AG10803 (cell line): Measurements from ENCODE around the gene CCDC88A.

Experiments used
- DNase-seq: peaks from one replicate; pipeline ENCODE4 v3.0.0; 2010; ENCODE audit warnings: low read depth
- H3K4me3 ChIP-seq: 2 replicates; pipeline ENCODE4 v1.5.1; 2011; ENCODE audit warnings: mild to moderate bottlenecking, low read length, control low read depth
- TF ChIP-seq, protein P1 (sequence below): conservative IDR thresholded peaks from 2 replicates; pipeline ENCODE4 v1.5.1; 2011; ENCODE audit warnings: mild to moderate bottlenecking, low read length, control low read depth, inconsistent platforms

Gene CCDC88A

GRCh38 chr2:55420871-55421270, 1.2 kb upstream of the CCDC88A start:
- no peak for DNase-seq
- TF ChIP-seq, protein P1, sequence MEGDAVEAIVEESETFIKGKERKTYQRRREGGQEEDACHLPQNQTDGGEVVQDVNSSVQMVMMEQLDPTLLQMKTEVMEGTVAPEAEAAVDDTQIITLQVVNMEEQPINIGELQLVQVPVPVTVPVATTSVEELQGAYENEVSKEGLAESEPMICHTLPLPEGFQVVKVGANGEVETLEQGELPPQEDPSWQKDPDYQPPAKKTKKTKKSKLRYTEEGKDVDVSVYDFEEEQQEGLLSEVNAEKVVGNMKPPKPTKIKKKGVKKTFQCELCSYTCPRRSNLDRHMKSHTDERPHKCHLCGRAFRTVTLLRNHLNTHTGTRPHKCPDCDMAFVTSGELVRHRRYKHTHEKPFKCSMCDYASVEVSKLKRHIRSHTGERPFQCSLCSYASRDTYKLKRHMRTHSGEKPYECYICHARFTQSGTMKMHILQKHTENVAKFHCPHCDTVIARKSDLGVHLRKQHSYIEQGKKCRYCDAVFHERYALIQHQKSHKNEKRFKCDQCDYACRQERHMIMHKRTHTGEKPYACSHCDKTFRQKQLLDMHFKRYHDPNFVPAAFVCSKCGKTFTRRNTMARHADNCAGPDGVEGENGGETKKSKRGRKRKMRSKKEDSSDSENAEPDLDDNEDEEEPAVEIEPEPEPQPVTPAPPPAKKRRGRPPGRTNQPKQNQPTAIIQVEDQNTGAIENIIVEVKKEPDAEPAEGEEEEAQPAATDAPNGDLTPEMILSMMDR: no peak
- H3K4me3 ChIP-seq: peak overlapping the region; percentile 74

DNA sequence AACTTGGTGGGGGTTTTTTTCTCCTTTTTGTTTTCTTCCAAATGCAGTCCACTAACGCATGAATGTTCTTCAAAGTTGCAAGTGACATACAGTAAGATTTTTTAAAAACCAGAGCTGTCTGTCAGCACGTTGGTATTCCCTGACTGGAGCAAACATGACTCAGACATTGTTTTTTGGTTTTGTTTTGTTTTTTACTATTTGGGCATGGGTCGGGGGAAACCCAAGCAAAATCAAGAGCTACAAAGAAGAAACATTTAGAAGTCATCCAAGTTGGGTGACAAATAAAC, 726 bp upstream of the CCDC88A start:
- TF ChIP-seq, protein P1: no peak
- H3K4me3 ChIP-seq: peak overlapping the region; percentile 74
- no peak for DNase-seq

- H3K4me3 ChIP-seq: peak overlapping the region; percentile 90
Observed at GRCh38 chr2:55419233-55419678, 400 bp downstream of the CCDC88A start.

DNA sequence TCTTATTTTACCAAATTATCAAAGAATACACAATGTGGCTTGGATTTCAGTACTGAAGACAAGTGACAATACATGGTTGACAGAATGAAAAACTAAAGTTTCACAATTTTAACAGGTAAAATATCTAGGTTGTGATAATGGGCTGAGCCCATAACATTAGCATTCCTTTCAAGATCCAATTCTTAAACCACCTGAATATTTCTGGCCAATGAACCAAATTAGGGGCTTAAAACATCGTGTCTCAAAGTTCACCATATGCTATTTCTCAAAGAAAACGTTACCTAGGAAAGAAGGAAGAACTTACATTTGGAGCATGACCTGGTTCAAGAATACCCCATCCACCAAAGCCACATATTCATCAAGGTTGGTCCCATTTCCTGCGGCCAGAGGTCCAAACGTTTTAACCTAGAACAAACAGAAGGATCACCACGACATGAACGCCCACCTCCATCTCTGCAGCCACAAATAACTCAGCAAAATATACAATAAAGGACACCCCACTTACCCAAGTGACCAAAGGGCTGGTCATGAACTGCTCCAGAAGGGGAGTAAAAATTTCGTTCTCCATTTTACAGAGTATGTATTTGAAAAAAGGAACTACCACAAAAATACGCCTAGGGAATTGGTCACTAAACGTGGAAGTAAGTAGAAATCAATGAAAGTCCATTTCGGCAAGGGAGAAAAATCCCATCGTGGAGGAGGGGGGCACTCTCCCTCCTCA, 984 bp downstream of the CCDC88A start:
- TF ChIP-seq, protein P1: no peak
- peak overlapping the region; percentile 90 for H3K4me3 ChIP-seq
- DNase-seq: no peak

More at GRCh38 chr2:55419233-55419678, 400 bp downstream of the CCDC88A start:
- peak; percentile 18 for DNase-seq
- TF ChIP-seq, protein P1: no peak

DNA sequence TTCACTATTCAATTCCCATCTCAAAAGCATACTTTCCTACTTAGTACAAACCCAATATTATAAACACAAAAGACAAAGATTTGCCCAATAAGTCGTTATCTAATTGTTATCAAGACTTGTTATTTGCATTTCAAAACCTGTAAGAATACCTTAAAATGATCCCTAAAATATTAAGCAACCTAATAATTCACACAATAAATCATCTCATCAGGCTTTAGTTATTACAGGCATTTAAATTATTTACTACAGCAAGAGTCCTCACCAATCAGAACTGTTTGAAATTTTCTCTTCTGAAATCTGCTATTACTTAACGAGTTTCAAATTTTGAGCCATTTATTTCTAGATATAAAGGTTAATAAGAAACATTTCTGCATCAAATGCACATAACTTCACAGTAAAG, 1.6 kb downstream of the CCDC88A start:
- TF ChIP-seq, protein P1: no peak
- peak; percentile 54 for DNase-seq
- peak overlapping the region; percentile 90 for H3K4me3 ChIP-seq

- H3K4me3 ChIP-seq: peak overlapping the region; percentile 90
- TF ChIP-seq, protein P1: no peak
- DNase-seq: no peak
Observed at GRCh38 chr2:55416786-55417568, 2.7 kb downstream of the CCDC88A start.

GRCh38 chr2:55415300-55415699, 4.4 kb downstream of the CCDC88A start:
- H3K4me3 ChIP-seq: no peak overlapping the region
- TF ChIP-seq, protein P1: no peak
- DNase-seq: no peak
